Neural cell (in vitro differentiated cells): Measurements from ENCODE around the gene TLN1. TPM values are rescaled to one million over a fixed set of nuclear protein-coding genes. Genes with fewer than 3 reads are reported as not detected.

Source experiments
- H2AFZ ChIP-seq: fragments of 200-600, 300-800 bp; sonication (generic), shearing (Covaris generic); 2 replicates; pipeline ENCODE4 v1.6.0; 2014; ENCODE audit warnings: low read depth, mild to moderate bottlenecking, antibody characterized with exemption, low read length, moderate library complexity
- H3F3A ChIP-seq: fragments of 200-600 bp; shearing (Covaris generic); 2 replicates; pipeline ENCODE4 v1.6.1; 2016; ENCODE audit warnings: mild to moderate bottlenecking, moderate library complexity, mixed read lengths, antibody characterized with exemption, low read length; ENCODE audit not compliant: insufficient read depth, poor library complexity, severe bottlenecking
- H3K27ac ChIP-seq: fragments of 200-600, 300-800 bp; sonication (generic), shearing (Covaris generic); 2 replicates; pipeline ENCODE4 v1.5.1; 2014; ENCODE audit warnings: mild to moderate bottlenecking, low read length, moderate library complexity
- H3K27me3 ChIP-seq: fragments of 300-800, 200-600 bp; sonication (generic), shearing (Covaris generic); 2 replicates; pipeline ENCODE4 v1.6.0; 2014; ENCODE audit warnings: mild to moderate bottlenecking, low read depth, low read length, moderate library complexity; ENCODE audit not compliant: insufficient read depth
- H3K36me3 ChIP-seq: fragments of 300-800, 200-600 bp; sonication (generic), shearing (Covaris generic); 2 replicates; pipeline ENCODE4 v1.5.1; 2014; ENCODE audit warnings: mild to moderate bottlenecking, antibody characterized with exemption, low read length, moderate library complexity; ENCODE audit not compliant: insufficient read depth
- H3K4me2 ChIP-seq: fragments of 300-800, 200-600 bp; sonication (generic), shearing (Covaris generic); 2 replicates; pipeline ENCODE4 v1.6.0; 2014; ENCODE audit warnings: mild to moderate bottlenecking, low read length
- H3K4me3 ChIP-seq: fragments of 300-800, 200-600 bp; sonication (generic), shearing (Covaris generic); 2 replicates; pipeline ENCODE4 v1.5.1; 2014; ENCODE audit warnings: mild to moderate bottlenecking, low read length, moderate library complexity
- H3K79me2 ChIP-seq: fragments of 200-600 bp; shearing (Covaris generic); replicated peaks from 2 replicates; pipeline ENCODE4 v1.6.0; 2014; ENCODE audit warnings: mild to moderate bottlenecking, low read length, moderate library complexity; ENCODE audit not compliant: insufficient read depth
- H3K9ac ChIP-seq: fragments of 300-800, 200-600 bp; sonication (generic), shearing (Covaris generic); 2 replicates; pipeline ENCODE4 v1.6.1; 2016; ENCODE audit warnings: mild to moderate bottlenecking, low read length, mixed read lengths
- H3K9me2 ChIP-seq: fragments of 200-600 bp; shearing (Covaris generic); 2 replicates; pipeline ENCODE4 v1.6.1; 2016; ENCODE audit warnings: mild to moderate bottlenecking, low read length, mixed read lengths; ENCODE audit not compliant: insufficient read depth
- H3K9me3 ChIP-seq: fragments of 200-600, 300-800 bp; sonication (generic), shearing (Covaris generic); 2 replicates; pipeline ENCODE4 v1.6.1; 2016; ENCODE audit warnings: mild to moderate bottlenecking, mixed run types, low read length, moderate library complexity, mixed read lengths
- H4K20me1 ChIP-seq: fragments of 200-600 bp; shearing (Covaris generic); 2 replicates; pipeline ENCODE4 v1.6.1; 2016; ENCODE audit warnings: mild to moderate bottlenecking, mixed run types; ENCODE audit not compliant: insufficient read depth
- EP300 ChIP-seq: fragments of 450-650 bp; conservative IDR thresholded peaks from 2 replicates; pipeline ENCODE4 v1.6.1; 2014; ENCODE audit warnings: antibody characterized with exemption, mild to moderate bottlenecking, moderate library complexity; ENCODE audit not compliant: poor library complexity, severe bottlenecking
- EZH2 ChIP-seq: fragments of 200-600, 300-800 bp; shearing (Covaris generic), sonication (generic); IDR thresholded peaks from 2 replicates; pipeline ENCODE4 v1.6.1; 2014; ENCODE audit warnings: antibody characterized with exemption, low read length, borderline replicate concordance, mild to moderate bottlenecking; ENCODE audit not compliant: insufficient read depth, poor library complexity, severe bottlenecking
- MXI1 ChIP-seq: fragments of 450-650 bp; conservative IDR thresholded peaks from 2 replicates; pipeline ENCODE4 v1.6.1; 2014; ENCODE audit warnings: antibody characterized with exemption, mild to moderate bottlenecking; ENCODE audit not compliant: poor library complexity, severe bottlenecking
- POLR2AphosphoS5 ChIP-seq: IDR thresholded peaks from 2 replicates; pipeline ENCODE4 v1.6.1; 2012
- RAD21 ChIP-seq: fragments of 450-650 bp; conservative IDR thresholded peaks from 2 replicates; pipeline ENCODE4 v1.6.1; 2014; ENCODE audit warnings: antibody characterized with exemption, mild to moderate bottlenecking, moderate library complexity
- SMC3 ChIP-seq: fragments of 450-650 bp; conservative IDR thresholded peaks from 2 replicates; pipeline ENCODE4 v1.6.1; 2014; ENCODE audit warnings: antibody characterized with exemption, mild to moderate bottlenecking, moderate library complexity; ENCODE audit not compliant: poor library complexity
- TAF1 ChIP-seq: IDR thresholded peaks from 2 replicates; pipeline ENCODE4 v1.6.1; 2012; ENCODE audit warnings: low read depth
- polyA plus RNA-seq: library from polyadenylated mRNA; depleted of rRNA; stranded (reverse); fragments of >200 nt; gene quantifications from 2 replicates; pipeline ENCODE4 v1.2.3, GENCODE V29; 2014
- TF ChIP-seq, protein P1 (sequence below): IDR thresholded peaks from 2 replicates; pipeline ENCODE4 v1.6.1; 2012; ENCODE audit warnings: borderline replicate concordance
- TF ChIP-seq, protein P2 (sequence below): fragments of 450-650 bp; IDR thresholded peaks from 2 replicates; pipeline ENCODE4 v1.5.1; 2014; ENCODE audit warnings: antibody characterized with exemption, mild to moderate bottlenecking, moderate library complexity; ENCODE audit not compliant: poor library complexity, severe bottlenecking

Gene TLN1
- polyA plus RNA-seq, 1 donor from 2014 or later: 7.1 TPM

DNA sequence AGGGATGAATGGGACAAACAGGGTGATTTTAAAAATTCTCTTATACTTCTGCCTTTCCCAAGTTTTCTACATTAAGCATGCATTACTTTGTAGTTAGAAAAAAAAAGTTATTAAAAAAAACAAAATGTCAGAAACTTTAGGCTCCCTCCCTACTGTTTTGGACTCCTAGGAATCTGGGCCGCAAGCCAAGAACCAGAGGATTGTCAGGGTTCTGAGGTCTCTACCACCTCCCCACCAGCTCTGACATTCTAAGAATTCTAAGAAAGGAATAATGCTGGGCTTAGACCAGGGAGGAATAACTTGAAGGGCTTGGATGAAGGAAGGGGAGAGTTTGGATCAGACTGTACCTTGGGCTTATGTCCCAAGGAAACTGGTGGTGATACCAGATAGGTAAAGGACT is 66.0 kb downstream of the TLN1 start:
- H3F3A ChIP-seq: no peaks in the 10 kb centered on the region
- H3K27me3 ChIP-seq: no peaks in the 10 kb centered on the region

DNA sequence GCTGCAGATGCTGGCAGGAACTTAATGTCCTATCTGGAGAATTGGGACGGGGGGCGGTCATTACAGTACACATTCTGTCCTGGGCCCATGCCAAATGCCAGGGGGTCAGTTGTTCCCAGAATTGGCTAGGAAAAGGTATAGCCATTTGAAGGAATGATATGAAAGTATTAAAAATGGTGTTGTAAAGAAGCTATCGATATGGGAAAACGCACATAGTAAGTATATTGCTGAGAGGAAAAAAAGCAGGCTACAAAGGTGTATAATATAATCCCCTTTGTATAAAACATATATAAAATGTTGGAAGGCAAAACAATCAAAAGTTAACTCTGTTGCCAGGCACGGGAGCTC is 66.5 kb downstream of the TLN1 start:
- no peak for TF ChIP-seq EZH2
- TF ChIP-seq EP300: no peak
- no peak for TF ChIP-seq TAF1
- no peak for TF ChIP-seq SMC3
- TF ChIP-seq, protein P1, sequence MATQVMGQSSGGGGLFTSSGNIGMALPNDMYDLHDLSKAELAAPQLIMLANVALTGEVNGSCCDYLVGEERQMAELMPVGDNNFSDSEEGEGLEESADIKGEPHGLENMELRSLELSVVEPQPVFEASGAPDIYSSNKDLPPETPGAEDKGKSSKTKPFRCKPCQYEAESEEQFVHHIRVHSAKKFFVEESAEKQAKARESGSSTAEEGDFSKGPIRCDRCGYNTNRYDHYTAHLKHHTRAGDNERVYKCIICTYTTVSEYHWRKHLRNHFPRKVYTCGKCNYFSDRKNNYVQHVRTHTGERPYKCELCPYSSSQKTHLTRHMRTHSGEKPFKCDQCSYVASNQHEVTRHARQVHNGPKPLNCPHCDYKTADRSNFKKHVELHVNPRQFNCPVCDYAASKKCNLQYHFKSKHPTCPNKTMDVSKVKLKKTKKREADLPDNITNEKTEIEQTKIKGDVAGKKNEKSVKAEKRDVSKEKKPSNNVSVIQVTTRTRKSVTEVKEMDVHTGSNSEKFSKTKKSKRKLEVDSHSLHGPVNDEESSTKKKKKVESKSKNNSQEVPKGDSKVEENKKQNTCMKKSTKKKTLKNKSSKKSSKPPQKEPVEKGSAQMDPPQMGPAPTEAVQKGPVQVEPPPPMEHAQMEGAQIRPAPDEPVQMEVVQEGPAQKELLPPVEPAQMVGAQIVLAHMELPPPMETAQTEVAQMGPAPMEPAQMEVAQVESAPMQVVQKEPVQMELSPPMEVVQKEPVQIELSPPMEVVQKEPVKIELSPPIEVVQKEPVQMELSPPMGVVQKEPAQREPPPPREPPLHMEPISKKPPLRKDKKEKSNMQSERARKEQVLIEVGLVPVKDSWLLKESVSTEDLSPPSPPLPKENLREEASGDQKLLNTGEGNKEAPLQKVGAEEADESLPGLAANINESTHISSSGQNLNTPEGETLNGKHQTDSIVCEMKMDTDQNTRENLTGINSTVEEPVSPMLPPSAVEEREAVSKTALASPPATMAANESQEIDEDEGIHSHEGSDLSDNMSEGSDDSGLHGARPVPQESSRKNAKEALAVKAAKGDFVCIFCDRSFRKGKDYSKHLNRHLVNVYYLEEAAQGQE: no peak
- TF ChIP-seq RAD21: no peak
- TF ChIP-seq POLR2AphosphoS5: no peak
- TF ChIP-seq, protein P2, sequence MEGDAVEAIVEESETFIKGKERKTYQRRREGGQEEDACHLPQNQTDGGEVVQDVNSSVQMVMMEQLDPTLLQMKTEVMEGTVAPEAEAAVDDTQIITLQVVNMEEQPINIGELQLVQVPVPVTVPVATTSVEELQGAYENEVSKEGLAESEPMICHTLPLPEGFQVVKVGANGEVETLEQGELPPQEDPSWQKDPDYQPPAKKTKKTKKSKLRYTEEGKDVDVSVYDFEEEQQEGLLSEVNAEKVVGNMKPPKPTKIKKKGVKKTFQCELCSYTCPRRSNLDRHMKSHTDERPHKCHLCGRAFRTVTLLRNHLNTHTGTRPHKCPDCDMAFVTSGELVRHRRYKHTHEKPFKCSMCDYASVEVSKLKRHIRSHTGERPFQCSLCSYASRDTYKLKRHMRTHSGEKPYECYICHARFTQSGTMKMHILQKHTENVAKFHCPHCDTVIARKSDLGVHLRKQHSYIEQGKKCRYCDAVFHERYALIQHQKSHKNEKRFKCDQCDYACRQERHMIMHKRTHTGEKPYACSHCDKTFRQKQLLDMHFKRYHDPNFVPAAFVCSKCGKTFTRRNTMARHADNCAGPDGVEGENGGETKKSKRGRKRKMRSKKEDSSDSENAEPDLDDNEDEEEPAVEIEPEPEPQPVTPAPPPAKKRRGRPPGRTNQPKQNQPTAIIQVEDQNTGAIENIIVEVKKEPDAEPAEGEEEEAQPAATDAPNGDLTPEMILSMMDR: no peak
- TF ChIP-seq MXI1: no peak
- Histone ChIP-seq H3K4me3 (peak overlapping the region; percentile 82), H2AFZ (peak overlapping the region; percentile 45), H3K79me2 (no peaks in the 10 kb centered on the region), H4K20me1 (no peaks in the 10 kb centered on the region), H3K27ac (no peak overlapping the region), H3K9ac (peak overlapping the region; percentile 54), H3K27me3 (no peaks in the 10 kb centered on the region), H3K36me3 (peaks cover 8% of the 10 kb centered on the region), H3K9me3 (no peaks in the 10 kb centered on the region), H3K4me2 (peak overlapping the region; percentile 80), H3K9me2 (no peaks in the 10 kb centered on the region), H3F3A (no peaks in the 10 kb centered on the region)

More for the DNA sequence above, 66.0 kb downstream of the TLN1 start:
- Histone ChIP-seq H3K4me2 (no peak overlapping the region), H3K4me3 (no peak overlapping the region), H3K79me2 (no peaks in the 10 kb centered on the region), H3K9me2 (no peaks in the 10 kb centered on the region), H3K9me3 (no peaks in the 10 kb centered on the region), H3K36me3 (peaks cover 2% of the 10 kb centered on the region), H3K27ac (no peak overlapping the region), H2AFZ (no peak overlapping the region), H4K20me1 (no peaks in the 10 kb centered on the region), H3K9ac (no peak overlapping the region)
- TF ChIP-seq TAF1 (no peak), EP300 (no peak), POLR2AphosphoS5 (no peak), EZH2 (no peak), RAD21 (no peak), MXI1 (no peak), SMC3 (no peak)
- TF ChIP-seq, protein P2: no peak
- TF ChIP-seq, protein P1: no peak
